Mesothelial cell of epicardium (in vitro differentiated cells): ENCODE measurements around the gene ALK. TPM values are rescaled to one million over a fixed set of nuclear protein-coding genes. Genes with fewer than 3 reads are reported as not detected.

Experiments
- DNase-seq, 2 experiments: peaks; one replicate each; pipeline ENCODE4 v3.0.0; 2021; ENCODE audit warnings: low spot score in 2 of 2; ENCODE audit not compliant: unreplicated experiment in 2 of 2
- H3K27ac Mint-ChIP-seq: 2 replicates; pipeline ENCODE4 v1.8.0; 2021; ENCODE audit warnings: mixed read lengths
- H3K27me3 Mint-ChIP-seq: 2 replicates; pipeline ENCODE4 v1.8.0; 2021; ENCODE audit warnings: low read depth, mixed read lengths
- H3K36me3 Mint-ChIP-seq: 2 replicates; pipeline ENCODE4 v1.8.0; 2021; ENCODE audit warnings: mixed read lengths
- H3K4me1 Mint-ChIP-seq: 2 replicates; pipeline ENCODE4 v1.8.0; 2021; ENCODE audit warnings: mixed read lengths
- H3K4me3 Mint-ChIP-seq: 2 replicates; pipeline ENCODE4 v1.8.0; 2021; ENCODE audit warnings: mild to moderate bottlenecking, moderate library complexity, mixed read lengths
- H3K9me3 Mint-ChIP-seq: 2 replicates; pipeline ENCODE4 v1.8.0; 2021; ENCODE audit warnings: mixed read lengths
- total RNA-seq: library from RNA; stranded (reverse); gene quantifications from 3 replicates; pipeline ENCODE4 v1.2.1, GENCODE V29; 2021
- TF ChIP-seq, protein P1 (sequence below): fragments of 200-600 bp; sonication (generic); IDR thresholded peaks from one replicate; pipeline ENCODE4 v1.5.0; 2021; ENCODE audit warnings: antibody characterized with exemption; ENCODE audit not compliant: unreplicated experiment

Gene ALK
- total RNA-seq, 1 donor from 2014 or later = 0.13 TPM

DNA sequence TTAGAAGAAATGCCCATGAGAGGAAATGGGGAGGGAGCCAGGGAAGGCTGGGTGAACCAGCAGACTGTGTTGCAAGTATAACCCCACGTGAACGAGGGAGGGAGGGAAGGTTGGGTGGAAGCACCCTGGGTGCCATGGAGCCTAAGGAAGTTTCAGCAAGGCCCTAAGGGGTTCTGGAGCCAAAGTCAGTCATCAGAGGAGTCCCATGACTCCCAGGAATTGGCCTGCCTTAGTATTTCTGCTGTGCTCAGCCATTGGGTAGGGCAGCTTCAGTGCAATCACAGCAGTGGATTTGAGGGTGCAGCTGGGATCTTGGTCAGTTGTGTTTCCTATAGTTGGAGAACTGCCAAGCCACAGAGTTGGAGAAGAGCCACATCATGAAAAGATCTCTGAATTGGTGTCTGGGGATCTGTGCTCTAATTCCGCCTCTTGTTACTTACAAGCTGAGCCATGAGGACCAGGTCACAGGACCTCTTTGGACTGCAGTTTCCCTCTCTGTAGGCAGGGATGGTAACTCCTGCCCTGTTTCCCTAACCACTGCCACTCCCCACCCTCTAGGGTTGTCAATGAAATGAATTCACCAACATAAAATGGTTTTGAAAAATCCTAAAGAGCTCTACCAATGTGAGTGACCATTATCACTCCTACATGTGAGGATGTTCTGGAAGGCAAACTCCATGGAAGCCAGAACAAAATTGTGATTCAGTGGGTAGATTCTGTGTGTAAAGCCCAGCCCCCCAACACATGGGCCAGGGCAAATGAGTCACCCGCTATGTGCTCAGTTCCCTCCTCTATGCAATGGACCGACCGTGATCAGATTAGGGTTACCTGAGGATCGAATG lies 697.3 kb downstream of the ALK start:
- H3K4me3 Mint-ChIP-seq = no peak overlapping the region
- H3K9me3 Mint-ChIP-seq = no peaks in the 10 kb centered on the region
- peaks cover 5% of the 10 kb centered on the region for H3K4me1 Mint-ChIP-seq
- H3K27ac Mint-ChIP-seq = no peak overlapping the region
- H3K36me3 Mint-ChIP-seq = no peaks in the 10 kb centered on the region
- DNase-seq = no peak
- H3K27me3 Mint-ChIP-seq = peaks cover 64% of the 10 kb centered on the region
- TF ChIP-seq, protein P1, sequence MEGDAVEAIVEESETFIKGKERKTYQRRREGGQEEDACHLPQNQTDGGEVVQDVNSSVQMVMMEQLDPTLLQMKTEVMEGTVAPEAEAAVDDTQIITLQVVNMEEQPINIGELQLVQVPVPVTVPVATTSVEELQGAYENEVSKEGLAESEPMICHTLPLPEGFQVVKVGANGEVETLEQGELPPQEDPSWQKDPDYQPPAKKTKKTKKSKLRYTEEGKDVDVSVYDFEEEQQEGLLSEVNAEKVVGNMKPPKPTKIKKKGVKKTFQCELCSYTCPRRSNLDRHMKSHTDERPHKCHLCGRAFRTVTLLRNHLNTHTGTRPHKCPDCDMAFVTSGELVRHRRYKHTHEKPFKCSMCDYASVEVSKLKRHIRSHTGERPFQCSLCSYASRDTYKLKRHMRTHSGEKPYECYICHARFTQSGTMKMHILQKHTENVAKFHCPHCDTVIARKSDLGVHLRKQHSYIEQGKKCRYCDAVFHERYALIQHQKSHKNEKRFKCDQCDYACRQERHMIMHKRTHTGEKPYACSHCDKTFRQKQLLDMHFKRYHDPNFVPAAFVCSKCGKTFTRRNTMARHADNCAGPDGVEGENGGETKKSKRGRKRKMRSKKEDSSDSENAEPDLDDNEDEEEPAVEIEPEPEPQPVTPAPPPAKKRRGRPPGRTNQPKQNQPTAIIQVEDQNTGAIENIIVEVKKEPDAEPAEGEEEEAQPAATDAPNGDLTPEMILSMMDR = no peak

DNA sequence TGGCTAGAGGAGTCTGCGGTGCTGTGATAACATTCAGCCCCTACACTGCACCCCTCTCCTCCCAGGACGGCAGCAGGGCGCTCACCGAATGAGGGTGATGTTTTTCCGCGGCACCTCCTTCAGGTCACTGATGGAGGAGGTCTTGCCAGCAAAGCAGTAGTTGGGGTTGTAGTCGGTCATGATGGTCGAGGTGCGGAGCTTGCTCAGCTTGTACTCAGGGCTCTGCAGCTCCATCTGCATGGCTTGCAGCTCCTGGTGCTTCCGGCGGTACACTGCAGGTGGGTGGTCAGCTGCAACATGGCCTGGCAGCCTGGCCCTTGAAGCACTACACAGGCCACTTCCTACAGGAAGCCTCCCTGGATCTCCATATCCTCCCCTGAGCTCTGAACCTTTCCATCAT lies 698.1 kb downstream of the ALK start:
- DNase-seq = no peak
- Mint-ChIP-seq H3K27me3 (peaks cover 60% of the 10 kb centered on the region), H3K4me3 (no peak overlapping the region), H3K9me3 (no peaks in the 10 kb centered on the region), H3K27ac (no peak overlapping the region), H3K4me1 (peaks cover 3% of the 10 kb centered on the region), H3K36me3 (no peaks in the 10 kb centered on the region)
- TF ChIP-seq, protein P1 = no peak

DNA sequence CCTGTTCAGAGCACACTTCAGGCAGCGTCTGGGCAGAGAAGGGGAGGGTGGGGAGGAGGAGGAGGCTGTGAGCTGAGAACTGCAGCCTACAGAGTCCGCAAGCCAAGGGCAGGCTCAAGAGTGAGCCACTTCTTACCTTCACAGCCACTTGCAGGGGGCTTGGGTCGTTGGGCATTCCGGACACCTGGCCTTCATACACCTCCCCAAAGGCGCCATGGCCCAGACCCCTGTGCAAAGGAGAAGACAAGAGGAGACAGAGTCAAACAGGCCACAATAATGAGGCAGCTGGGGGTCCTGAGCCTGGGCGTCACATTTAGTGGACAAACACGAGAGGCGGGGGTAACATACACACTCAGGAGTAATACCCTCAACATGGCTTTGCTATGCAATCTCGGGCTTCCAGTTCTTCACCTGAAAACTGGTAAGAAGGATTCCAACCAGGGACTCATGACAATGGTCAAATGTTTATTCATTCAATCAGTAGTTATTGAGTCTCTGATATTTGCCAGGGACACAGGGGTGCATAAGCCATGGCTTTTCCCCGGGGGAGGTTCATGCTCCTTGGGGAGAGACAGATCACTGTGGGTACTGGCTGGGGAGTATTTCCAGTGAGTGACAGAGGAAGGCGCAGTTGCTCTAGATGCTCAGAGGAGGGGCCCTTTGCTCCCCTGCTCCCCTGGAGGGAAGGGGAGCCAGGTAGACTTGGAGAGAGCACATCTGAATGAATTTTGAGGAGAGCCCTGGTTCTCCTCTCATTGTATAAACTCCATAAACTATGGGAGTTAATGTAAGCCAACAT lies 698.8 kb downstream of the ALK start:
- Mint-ChIP-seq H3K4me3 (no peak overlapping the region), H3K36me3 (no peaks in the 10 kb centered on the region), H3K27ac (no peak overlapping the region), H3K9me3 (no peaks in the 10 kb centered on the region), H3K27me3 (peaks cover 55% of the 10 kb centered on the region), H3K4me1 (no peaks in the 10 kb centered on the region)
- DNase-seq = no peak
- TF ChIP-seq, protein P1 = no peak

DNA sequence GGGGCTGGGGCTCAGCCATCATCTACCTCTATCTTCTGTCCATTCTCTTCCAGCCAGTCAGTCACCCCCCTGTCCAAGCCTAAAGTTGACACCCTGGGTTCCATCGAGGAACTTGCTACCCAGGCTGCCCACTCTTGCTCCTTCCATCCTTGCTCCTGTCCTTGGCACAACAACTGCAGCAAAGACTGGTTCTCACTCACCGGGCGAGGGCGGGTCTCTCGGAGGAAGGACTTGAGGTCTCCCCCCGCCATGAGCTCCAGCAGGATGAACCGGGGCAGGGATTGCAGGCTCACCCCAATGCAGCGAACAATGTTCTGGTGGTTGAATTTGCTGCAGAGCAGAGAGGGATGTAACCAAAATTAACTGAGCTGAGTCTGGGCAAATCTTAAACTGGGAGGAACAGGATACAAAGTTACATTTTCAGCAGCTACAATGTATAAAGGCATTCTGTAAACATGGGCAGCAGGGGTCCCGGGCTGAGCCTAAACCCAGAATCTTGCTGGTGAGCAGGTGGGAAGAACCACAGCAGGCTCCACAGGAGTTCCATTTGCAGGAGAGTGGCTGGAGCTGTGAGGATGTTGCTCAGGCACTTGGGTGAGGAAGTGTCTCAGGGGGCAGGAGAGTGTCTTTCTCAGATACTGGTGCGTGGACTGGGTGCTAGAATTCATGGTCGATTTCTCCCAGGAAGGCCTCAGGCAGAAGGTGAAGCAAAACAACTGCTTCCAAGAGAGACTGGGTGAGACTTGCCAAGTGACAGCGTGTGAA lies 700.7 kb downstream of the ALK start:
- TF ChIP-seq, protein P1 = no peak
- Mint-ChIP-seq H3K9me3 (no peaks in the 10 kb centered on the region), H3K27ac (no peak overlapping the region), H3K4me3 (no peak overlapping the region), H3K4me1 (no peaks in the 10 kb centered on the region), H3K27me3 (peaks cover 38% of the 10 kb centered on the region), H3K36me3 (no peaks in the 10 kb centered on the region)
- no peak for DNase-seq

DNA sequence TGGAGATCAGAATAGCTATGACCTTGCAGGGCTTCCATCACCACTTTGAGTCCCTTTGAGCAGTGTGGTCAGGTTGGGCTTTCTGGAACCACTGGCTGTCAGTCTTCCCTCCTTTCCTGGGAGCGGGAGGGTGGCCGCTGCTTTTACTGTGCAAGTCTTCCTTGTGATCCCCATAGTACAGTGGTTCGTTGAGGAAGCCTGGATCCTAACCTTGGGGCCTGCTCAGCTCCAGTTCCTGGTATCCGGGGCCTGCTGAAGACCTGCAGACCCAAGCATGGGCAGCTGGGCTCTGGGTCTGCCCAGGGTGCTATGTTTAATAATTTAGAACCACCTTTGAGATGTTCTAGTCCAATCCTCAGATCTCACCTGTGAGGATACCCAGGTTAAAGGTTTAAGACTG lies 702.0 kb downstream of the ALK start:
- Mint-ChIP-seq H3K4me3 (no peak overlapping the region), H3K36me3 (no peaks in the 10 kb centered on the region), H3K9me3 (no peaks in the 10 kb centered on the region), H3K27ac (no peak overlapping the region), H3K27me3 (peaks cover 32% of the 10 kb centered on the region), H3K4me1 (no peaks in the 10 kb centered on the region)
- TF ChIP-seq, protein P1 = no peak
- DNase-seq = no peak
